GM10847 (cell line): ENCODE measurements around the gene ITPR2.

Experiments used
- POLR2A ChIP-seq: IDR thresholded peaks from 2 replicates; pipeline ENCODE4 v1.6.1; 2011; ENCODE audit not compliant: insufficient read length; ENCODE audit errors: extremely low read depth

ITPR2 gene

GRCh38 chr12:26750531-26751175 lies 82.3 kb downstream of the ITPR2 start:
- TF ChIP-seq POLR2A: no peak

- TF ChIP-seq POLR2A: no peak
Observed at GRCh38 chr12:26749781-26750180, 83.2 kb downstream of the ITPR2 start.

- TF ChIP-seq POLR2A: no peak
Observed at GRCh38 chr12:26748741-26749431, 84.1 kb downstream of the ITPR2 start.

- no peak for TF ChIP-seq POLR2A
Observed at GRCh38 chr12:26748412-26748740, 84.6 kb downstream of the ITPR2 start.

GRCh38 chr12:26746121-26746714 lies 86.8 kb downstream of the ITPR2 start:
- TF ChIP-seq POLR2A: no peak

GRCh38 chr12:26744697-26745440 lies 88.1 kb downstream of the ITPR2 start:
- no peak for TF ChIP-seq POLR2A

GRCh38 chr12:26744042-26744626 lies 88.9 kb downstream of the ITPR2 start:
- no peak for TF ChIP-seq POLR2A

- no peak for TF ChIP-seq POLR2A
Observed at GRCh38 chr12:26741584-26742227, 91.3 kb downstream of the ITPR2 start.

GRCh38 chr12:26740991-26741390 lies 92.0 kb downstream of the ITPR2 start:
- TF ChIP-seq POLR2A: no peak

- no peak for TF ChIP-seq POLR2A
Observed at GRCh38 chr12:26740348-26740747, 92.6 kb downstream of the ITPR2 start.

- TF ChIP-seq POLR2A: no peak
Observed at GRCh38 chr12:26737487-26738030, 95.4 kb downstream of the ITPR2 start.

GRCh38 chr12:26736563-26737486 lies 96.2 kb downstream of the ITPR2 start:
- no peak for TF ChIP-seq POLR2A

- no peak for TF ChIP-seq POLR2A
Observed at GRCh38 chr12:26735249-26735639, 97.8 kb downstream of the ITPR2 start.

GRCh38 chr12:26734510-26735248 lies 98.3 kb downstream of the ITPR2 start:
- no peak for TF ChIP-seq POLR2A
